ENCODE results near the gene ZC3H7A. TPM values are rescaled to one million over a fixed set of nuclear protein-coding genes. Genes with fewer than 3 reads are reported as not detected.
"Not testable (repeated sequence)": the region's sequence is repeated elsewhere in the genome, so short reads cannot be mapped to it uniquely, and the experiment has no call there.

Gene ZC3H7A
- total RNA-seq, 3 donors from 2014 or later: 42.4 to 61.2 (median 59.0) TPM

DNA sequence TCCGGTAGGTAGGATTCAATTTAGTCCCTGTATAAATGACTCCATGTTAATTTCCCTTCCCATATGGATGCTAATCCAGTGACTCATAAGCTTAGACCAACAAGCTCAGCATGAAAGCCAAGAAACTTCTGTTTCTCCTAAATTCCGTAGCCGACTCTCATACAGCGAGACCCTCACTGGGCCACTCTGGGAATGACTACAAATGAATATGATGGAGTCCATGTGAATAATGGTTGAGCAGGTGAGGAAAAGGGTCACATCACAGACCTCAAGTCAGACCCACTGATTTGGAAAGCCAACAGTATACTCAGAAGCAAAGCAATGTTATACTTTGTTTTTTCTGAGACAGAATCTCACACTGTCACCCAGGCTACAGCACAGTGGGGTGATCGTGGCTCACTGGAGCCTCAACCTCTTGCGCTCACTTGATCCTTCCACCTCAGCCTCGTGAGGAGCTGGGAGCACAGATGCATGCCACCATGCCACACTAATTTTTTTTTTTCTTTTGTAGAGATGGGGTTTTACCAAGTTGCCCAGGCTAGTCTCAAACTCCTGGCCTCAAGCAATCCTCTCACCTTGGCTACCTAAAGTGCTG lies 39.7 kb upstream of the ZC3H7A start:
- peaks cover 17% of the 10 kb centered on the region for H3K36me3 ChIP-seq (ENCODE audit: low read depth)

DNA sequence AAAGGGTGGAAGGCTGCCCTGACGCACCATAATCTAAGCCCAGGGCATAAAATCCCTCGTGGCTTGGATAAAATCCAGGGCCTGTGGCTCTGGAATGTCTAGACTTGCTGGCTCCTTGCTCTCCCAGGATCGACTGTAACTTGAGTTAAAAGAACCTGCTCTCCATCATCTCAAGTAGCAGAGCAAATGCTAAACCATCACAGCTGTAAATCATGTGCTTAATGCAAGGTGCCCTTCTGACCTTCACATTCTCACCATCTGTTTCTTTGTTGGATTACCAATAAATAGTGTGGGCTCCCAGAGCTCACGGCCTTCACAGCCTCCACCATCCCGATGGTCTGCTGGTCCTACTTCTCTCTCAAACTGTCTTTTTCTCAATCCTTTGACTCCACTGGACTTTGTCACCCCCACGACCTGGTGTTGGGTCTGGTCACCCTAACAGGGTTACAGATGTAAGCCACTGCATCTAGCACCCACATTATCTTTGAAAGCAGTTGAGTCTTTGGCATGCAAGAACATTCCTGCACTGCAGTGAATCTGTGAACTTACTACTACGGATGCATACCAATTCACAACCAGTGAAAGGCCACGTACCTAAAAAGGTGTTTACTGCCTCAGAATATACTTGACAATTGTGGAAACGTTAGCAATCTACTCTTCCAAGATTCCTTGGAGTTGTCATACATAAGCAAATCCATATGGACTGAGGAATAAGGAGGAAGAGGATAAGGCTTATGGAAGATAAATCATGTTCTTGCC lies 39.0 kb upstream of the ZC3H7A start:
- intact Hi-C loops (cut with DNase I, micrococcal nuclease): loop anchor here (10.0 kb wide), 2 partner anchors 311 to 441 kb away; a partner anchor contains a TSS
- TF ChIP-seq, protein P1, sequence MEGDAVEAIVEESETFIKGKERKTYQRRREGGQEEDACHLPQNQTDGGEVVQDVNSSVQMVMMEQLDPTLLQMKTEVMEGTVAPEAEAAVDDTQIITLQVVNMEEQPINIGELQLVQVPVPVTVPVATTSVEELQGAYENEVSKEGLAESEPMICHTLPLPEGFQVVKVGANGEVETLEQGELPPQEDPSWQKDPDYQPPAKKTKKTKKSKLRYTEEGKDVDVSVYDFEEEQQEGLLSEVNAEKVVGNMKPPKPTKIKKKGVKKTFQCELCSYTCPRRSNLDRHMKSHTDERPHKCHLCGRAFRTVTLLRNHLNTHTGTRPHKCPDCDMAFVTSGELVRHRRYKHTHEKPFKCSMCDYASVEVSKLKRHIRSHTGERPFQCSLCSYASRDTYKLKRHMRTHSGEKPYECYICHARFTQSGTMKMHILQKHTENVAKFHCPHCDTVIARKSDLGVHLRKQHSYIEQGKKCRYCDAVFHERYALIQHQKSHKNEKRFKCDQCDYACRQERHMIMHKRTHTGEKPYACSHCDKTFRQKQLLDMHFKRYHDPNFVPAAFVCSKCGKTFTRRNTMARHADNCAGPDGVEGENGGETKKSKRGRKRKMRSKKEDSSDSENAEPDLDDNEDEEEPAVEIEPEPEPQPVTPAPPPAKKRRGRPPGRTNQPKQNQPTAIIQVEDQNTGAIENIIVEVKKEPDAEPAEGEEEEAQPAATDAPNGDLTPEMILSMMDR (IDR thresholded peaks at IDR 0.05): no peak
- DNase-seq: no peak
- Histone ChIP-seq H3K4me3 (no peak overlapping the region), H3K9me3 (no peaks in the 10 kb centered on the region), H3K4me1 (ENCODE audit: low read depth) (no peaks in the 10 kb centered on the region), H3K36me3 (ENCODE audit: low read depth) (peaks cover 17% of the 10 kb centered on the region)
- ATAC-seq: no peak

More for the DNA sequence above, 39.7 kb upstream of the ZC3H7A start:
- TF ChIP-seq, protein P1 (IDR thresholded peaks at IDR 0.05): no peak
- intact Hi-C loops (cut with DNase I, micrococcal nuclease): loop anchor here (10.0 kb wide), 2 partner anchors 312 to 442 kb away; a partner anchor contains a TSS
- Histone ChIP-seq H3K4me1 (ENCODE audit: low read depth) (no peaks in the 10 kb centered on the region), H3K4me3 (no peak overlapping the region), H3K9me3 (no peaks in the 10 kb centered on the region)
- DNase-seq (no peak), ATAC-seq (no peak)

DNA sequence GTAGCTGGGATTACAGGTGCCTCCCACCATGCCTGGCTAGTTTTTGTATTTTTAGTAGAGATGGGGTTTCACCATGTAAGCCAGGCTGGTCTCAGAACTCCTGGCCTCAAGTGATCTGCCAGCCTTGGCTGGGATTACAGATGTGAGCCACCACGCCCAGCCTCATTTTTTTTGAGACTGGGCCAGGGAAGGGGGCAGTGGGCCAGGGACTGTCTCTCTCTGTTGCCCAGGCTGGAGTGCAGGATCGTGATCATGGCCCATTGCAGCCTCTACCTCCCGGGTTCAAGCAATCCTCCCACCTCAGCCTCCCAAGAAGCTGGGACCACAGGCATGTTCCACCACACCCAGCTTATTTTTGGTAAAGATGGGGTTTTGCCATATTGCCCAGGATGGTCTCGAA lies 38.3 kb upstream of the ZC3H7A start:
- ATAC-seq (no peak), DNase-seq (no peak)
- Histone ChIP-seq H3K36me3 (ENCODE audit: low read depth) (peaks cover 12% of the 10 kb centered on the region), H3K9me3 (no peaks in the 10 kb centered on the region), H3K4me3 (no peak overlapping the region), H3K4me1 (ENCODE audit: low read depth) (no peaks in the 10 kb centered on the region)
- intact Hi-C loops (cut with DNase I, micrococcal nuclease): loop anchor here (10.0 kb wide), 2 partner anchors 311 to 441 kb away; a partner anchor contains a TSS
- TF ChIP-seq, protein P1 (IDR thresholded peaks at IDR 0.05): no peak

DNA sequence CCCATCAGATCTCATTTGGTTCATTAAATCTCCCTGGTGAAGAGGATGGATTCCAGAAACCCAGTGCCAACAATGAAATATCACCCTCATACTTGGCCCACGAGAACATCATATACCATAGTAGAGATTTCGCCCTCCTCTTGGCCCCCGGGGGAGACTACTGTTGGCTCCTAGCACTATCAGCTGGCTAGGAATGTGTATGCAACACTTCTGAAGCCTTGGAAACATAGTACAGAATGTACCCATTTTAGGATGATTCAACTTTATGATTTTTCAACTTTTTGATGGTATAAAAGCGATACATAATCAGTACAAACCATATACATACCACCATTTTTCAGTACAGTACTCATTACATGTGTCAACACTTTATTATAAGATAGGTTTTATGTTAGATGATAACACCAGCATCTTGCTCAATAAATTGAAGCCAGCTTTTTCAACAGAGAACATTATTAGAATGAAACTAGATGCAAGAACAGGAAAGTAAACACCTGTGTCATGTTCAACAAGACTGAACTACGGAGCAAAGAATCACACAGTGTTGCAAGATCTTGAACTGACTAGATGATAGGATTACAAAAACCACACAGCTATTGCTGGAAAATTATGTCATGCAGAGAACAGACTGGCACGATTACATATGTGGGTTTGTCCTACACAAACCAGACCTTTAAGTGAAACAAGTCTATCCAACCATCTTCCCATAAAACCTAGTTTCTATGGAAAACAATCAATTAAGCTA lies 37.1 kb upstream of the ZC3H7A start:
- intact Hi-C loops (cut with DNase I, micrococcal nuclease): loop anchor here (10.0 kb wide), 2 partner anchors 309 to 439 kb away; a partner anchor contains a TSS
- TF ChIP-seq, protein P1 (IDR thresholded peaks at IDR 0.05): no peak
- no peaks in the 10 kb centered on the region for H3K4me1 ChIP-seq (ENCODE audit: low read depth)
- H3K9me3 ChIP-seq: no peaks in the 10 kb centered on the region
- peaks cover 8% of the 10 kb centered on the region for H3K36me3 ChIP-seq (ENCODE audit: low read depth)
- ATAC-seq (no peak), DNase-seq (no peak)
- H3K4me3 ChIP-seq: no peak overlapping the region

DNA sequence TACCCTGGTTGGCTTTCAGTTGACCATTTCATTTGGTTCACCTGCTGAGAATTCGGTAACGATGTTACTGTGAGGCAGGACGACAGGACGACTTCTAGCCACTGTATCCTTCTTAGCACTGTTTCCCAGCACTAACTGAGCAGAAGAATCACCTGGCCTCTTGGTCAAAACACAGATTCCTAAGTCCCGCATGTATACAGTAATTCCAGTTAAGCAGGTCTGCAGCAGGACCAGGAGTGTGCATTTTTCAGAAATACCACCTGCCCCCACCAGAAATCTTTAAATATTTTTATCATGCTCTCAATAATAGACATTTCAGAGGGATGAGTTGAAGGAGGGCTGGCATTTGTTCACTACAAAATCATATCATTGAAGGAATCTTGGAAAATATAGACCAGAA lies 31.6 kb upstream of the ZC3H7A start:
- TF ChIP-seq, protein P1 (IDR thresholded peaks at IDR 0.05): no peak
- ATAC-seq: no peak
- DNase-seq: no peak

DNA sequence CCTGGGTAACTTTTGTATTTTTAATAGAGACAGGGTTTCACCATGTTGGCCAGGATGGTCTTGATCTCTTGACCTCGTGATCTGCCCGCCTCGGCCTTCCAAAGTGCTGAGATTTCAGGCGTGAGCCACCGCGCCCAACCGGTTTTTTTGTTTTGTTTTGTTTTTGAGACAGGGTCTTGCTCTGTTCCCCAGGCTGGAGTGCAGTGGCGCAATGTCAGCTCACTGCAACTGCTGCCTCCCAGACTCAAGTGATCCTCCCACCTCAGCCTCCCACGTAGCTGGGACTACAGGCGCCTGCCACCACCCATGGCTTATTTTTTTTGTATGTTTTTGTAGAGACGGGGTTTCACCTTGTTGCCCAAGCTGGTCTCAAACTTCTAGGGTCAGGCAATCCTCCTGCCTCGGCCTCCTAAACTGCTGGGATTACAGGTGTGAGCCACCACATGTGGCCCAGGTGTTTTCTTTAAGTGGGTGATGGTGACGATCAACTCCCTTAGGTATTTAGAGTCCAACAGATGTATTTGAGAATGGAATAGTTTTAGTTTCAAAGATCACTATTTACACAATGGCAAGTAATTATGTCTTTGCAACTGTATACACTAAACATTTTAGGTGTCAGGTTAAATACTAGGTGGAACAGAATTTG lies 28.6 kb upstream of the ZC3H7A start:
- intact Hi-C loops (cut with DNase I, micrococcal nuclease); H3K36me3 ChIP-seq (ENCODE audit: low read depth); ATAC-seq; H3K9me3 ChIP-seq; H3K4me1 ChIP-seq (ENCODE audit: low read depth); H3K4me3 ChIP-seq; DNase-seq: not testable (repeated sequence)

More for the DNA sequence above, 31.6 kb upstream of the ZC3H7A start:
- Histone ChIP-seq H3K36me3 (ENCODE audit: low read depth) (no peaks in the 10 kb centered on the region), H3K4me1 (ENCODE audit: low read depth) (no peaks in the 10 kb centered on the region), H3K9me3 (no peaks in the 10 kb centered on the region), H3K4me3 (no peak overlapping the region)
- intact Hi-C loops (cut with DNase I, micrococcal nuclease): no loop called here

Data from mucosa of descending colon (tissue), 3 donors.